CD14-positive monocyte (primary cell): ENCODE measurements around the gene POLR2L. TPM values are rescaled to one million over a fixed set of nuclear protein-coding genes. Genes with fewer than 3 reads are reported as not detected.

Experiments
- DNase-seq, 3 donors: peaks; one replicate each; pipeline ENCODE4 v3.0.0-alpha.2; 2011 to 2022
- H2AFZ ChIP-seq: 2 replicates; pipeline ENCODE4 v1.6.0; 2012; ENCODE audit warnings: mild to moderate bottlenecking, low read depth, low read length, inconsistent platforms; ENCODE audit not compliant: insufficient read depth, poor library complexity, severe bottlenecking
- H3K27ac ChIP-seq, 2 donors: 1 replicate in 1 of 2; 2 replicates in 1 of 2; pipeline ENCODE4 v1.5.1; 2012 to 2013; ENCODE audit warnings: low read length in 2 of 2, control low read depth in 1 of 2, inconsistent platforms in 1 of 2, low read depth in 1 of 2, mild to moderate bottlenecking in 1 of 2
- H3K27me3 ChIP-seq, 2 donors: one replicate each; pipeline versions ENCODE4 v1.6.0 to v1.6.1; 2011 to 2013; ENCODE audit warnings: low read length in 2 of 2; ENCODE audit not compliant: control insufficient read depth in 2 of 2, insufficient read depth in 2 of 2
- H3K36me3 ChIP-seq, 2 donors: replicated peaks in 1 of 2; 1 replicate in 1 of 2; 2 replicates in 1 of 2; pipeline versions ENCODE4 v1.5.1 to v1.6.1; 2012 to 2013; ENCODE audit warnings: low read length in 2 of 2, control low read depth in 1 of 2, inconsistent platforms in 1 of 2, mild to moderate bottlenecking in 1 of 2; ENCODE audit not compliant: insufficient read depth in 2 of 2, control insufficient read depth in 1 of 2
- H3K4me1 ChIP-seq, 2 donors: 1 replicate in 1 of 2; 2 replicates in 1 of 2; pipeline versions ENCODE4 v1.5.1 to v1.6.1; 2012 to 2013; ENCODE audit warnings: low read length in 2 of 2, control low read depth in 1 of 2, inconsistent platforms in 1 of 2, mild to moderate bottlenecking in 1 of 2, moderate library complexity in 1 of 2; ENCODE audit not compliant: insufficient read depth in 2 of 2, control insufficient read depth in 1 of 2
- H3K4me2 ChIP-seq: replicated peaks from 2 replicates; pipeline ENCODE3; 2012; ENCODE audit warnings: low read length, moderate library complexity, mild to moderate bottlenecking; ENCODE audit not compliant: poor library complexity, severe bottlenecking; ENCODE audit errors: extremely low read depth
- H3K4me3 ChIP-seq, 3 experiments: fragments of 200-600 bp in 1 of 3; sonication (generic) in 1 of 3; replicated peaks in 1 of 3; 1 replicate in 2 of 3; 2 replicates in 1 of 3; pipeline ENCODE4 v1.5.1; 2011 to 2013; ENCODE audit warnings: low read length in 3 of 3, mild to moderate bottlenecking in 3 of 3, control low read depth in 2 of 3, low read depth in 2 of 3, inconsistent platforms in 1 of 3, moderate library complexity in 1 of 3
- H3K79me2 ChIP-seq: 2 replicates; pipeline ENCODE4 v1.6.0; 2012; ENCODE audit warnings: mild to moderate bottlenecking, control low read depth, inconsistent platforms, low read length, moderate library complexity; ENCODE audit not compliant: insufficient read depth
- H3K9ac ChIP-seq: 2 replicates; pipeline ENCODE4 v1.6.0; 2017; ENCODE audit warnings: low read length, mild to moderate bottlenecking; ENCODE audit not compliant: insufficient read depth, poor library complexity, severe bottlenecking
- H3K9me3 ChIP-seq, 2 donors: replicated peaks in 1 of 2; 1 replicate in 1 of 2; 2 replicates in 1 of 2; pipeline versions ENCODE4 v1.5.1 to v1.6.1; 2012 to 2013; ENCODE audit warnings: low read length in 2 of 2, control low read depth in 1 of 2; ENCODE audit not compliant: control insufficient read depth in 1 of 2, insufficient read depth in 1 of 2
- H4K20me1 ChIP-seq: 2 replicates; pipeline ENCODE4 v1.6.0; 2012; ENCODE audit warnings: mild to moderate bottlenecking, low read length, control low read depth, moderate library complexity; ENCODE audit not compliant: insufficient read depth
- H3K27ac Mint-ChIP-seq, 7 donors: one replicate each; pipeline ENCODE4 v1.8.0; 2020; ENCODE audit warnings: mild to moderate bottlenecking in 7 of 7, mixed read lengths in 7 of 7, moderate library complexity in 6 of 7, inconsistent platforms in 2 of 7
- H3K27me3 Mint-ChIP-seq, 3 donors: one replicate each; pipeline ENCODE4 v1.8.0; 2021 to 2022; ENCODE audit warnings: low read depth in 3 of 3, mild to moderate bottlenecking in 3 of 3, mixed read lengths in 3 of 3, moderate library complexity in 3 of 3, inconsistent platforms in 1 of 3
- H3K36me3 Mint-ChIP-seq, 2 donors: one replicate each; pipeline ENCODE4 v1.8.0; 2020; ENCODE audit warnings: mixed read lengths in 2 of 2, inconsistent platforms in 1 of 2, mild to moderate bottlenecking in 1 of 2
- H3K4me1 Mint-ChIP-seq: one replicate; pipeline ENCODE4 v1.8.0; 2020; ENCODE audit warnings: mild to moderate bottlenecking, mixed read lengths
- H3K4me3 Mint-ChIP-seq, 2 donors: one replicate each; pipeline ENCODE4 v1.8.0; 2020; ENCODE audit warnings: mild to moderate bottlenecking in 2 of 2, mixed read lengths in 2 of 2, moderate library complexity in 1 of 2
- H3K9me3 Mint-ChIP-seq, 7 donors: one replicate each; pipeline ENCODE4 v1.8.0; 2020 to 2022; ENCODE audit warnings: mixed read lengths in 7 of 7, mild to moderate bottlenecking in 6 of 7, moderate library complexity in 6 of 7, inconsistent platforms in 2 of 7
- WGBS: methylation state at CpG from one replicate; pipeline ENCODE4 v1.1.5; 2013; ENCODE audit warnings: missing lambda C conversion rate; ENCODE audit not compliant: insufficient coverage; 5-methylcytosine and 5-hydroxymethylcytosine counted together
- intact Hi-C, 2 donors: fragments of 100-400 bp; cut with micrococcal nuclease; formaldehyde crosslinking; loops; one replicate each; pipeline versions ENCODE4 v1.15.0 to v1.15.1; 2023
- polyA plus RNA-seq, 3 donors: library from polyadenylated mRNA; depleted of rRNA in 1 of 3; unstranded in 2 of 3; stranded (reverse) in 1 of 3; fragments of 300-500 nt in 2 of 3; fragments of >200 nt in 1 of 3; fragmentation: Illumina TruSeq in 2 of 3; gene quantifications; 1 replicate in 2 of 3; 2 replicates in 1 of 3; pipeline ENCODE4 v1.2.3, GENCODE V29; 2012 to 2021
- TF ChIP-seq, protein P1 (sequence below): fragments of 200-600 bp; IDR thresholded peaks from one replicate; pipeline ENCODE4 v1.8.0; 2022; ENCODE audit warnings: antibody characterized with exemption, mild to moderate bottlenecking

Gene POLR2L
- polyA plus RNA-seq, 3 donors = 93.9 to 133 (median 110) TPM

DNA sequence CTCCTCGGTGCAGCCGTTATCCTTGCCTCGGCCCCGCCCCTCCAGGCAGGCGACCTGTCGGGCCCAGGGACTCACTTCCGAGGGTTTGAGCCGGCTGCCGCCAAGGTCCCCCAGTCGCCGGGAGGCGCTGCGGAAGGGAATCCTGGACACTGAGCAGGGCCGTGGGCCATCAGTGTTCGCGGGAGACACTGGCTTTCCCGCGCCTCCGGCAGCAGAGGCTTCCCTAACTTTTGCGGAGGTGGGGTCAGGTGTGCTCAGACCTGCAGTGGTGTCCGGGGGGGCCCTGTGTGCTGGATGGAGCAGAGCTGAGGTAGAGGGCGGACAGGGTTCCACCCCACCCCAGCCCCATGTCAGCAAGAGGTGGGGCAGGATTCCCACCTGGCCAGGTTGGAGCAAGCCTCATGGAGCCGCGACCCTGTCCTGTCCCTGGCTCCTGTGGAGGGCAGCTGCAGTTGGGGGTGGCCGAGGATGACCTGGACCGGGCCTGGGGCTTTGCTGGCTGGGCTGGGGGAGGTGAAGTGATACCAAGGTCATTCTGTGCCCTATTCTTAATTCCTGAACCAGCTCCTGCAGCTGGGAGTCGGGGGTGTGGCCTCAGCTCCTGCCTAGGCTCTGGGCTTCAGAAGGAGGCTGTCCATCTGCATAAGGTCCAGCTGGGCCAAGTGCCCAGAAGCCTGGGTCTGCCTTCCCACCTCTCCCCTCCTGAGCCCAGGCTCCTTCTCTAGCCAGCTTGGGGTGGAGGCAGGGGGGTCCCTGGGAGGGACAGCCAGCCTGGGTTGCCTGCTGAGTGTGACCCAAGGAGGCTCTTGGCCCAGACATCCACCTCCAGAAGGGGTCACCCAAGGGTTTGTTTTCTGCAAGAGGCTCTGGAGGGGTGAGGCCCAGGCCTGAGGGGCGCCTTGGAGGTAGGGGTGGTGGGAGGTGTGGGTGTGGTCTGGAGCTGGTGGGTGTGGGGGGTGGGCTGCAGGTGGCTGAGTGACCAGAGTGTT lies 8.7 kb upstream of the POLR2L start:
- peaks cover 2 to 6% of the 10 kb centered on the region in 2 donors for H3K36me3 Mint-ChIP-seq
- H2AFZ ChIP-seq = no peak overlapping the region
- no peak overlapping the region for H3K4me3 ChIP-seq
- peaks cover 0 to 3% (median 0%) of the 10 kb centered on the region in 7 donors for H3K9me3 Mint-ChIP-seq
- no peak overlapping the region for H3K9ac ChIP-seq
- no peak overlapping the region for H3K27ac Mint-ChIP-seq
- H3K36me3 ChIP-seq = no peaks in the 10 kb centered on the region
- peaks cover 12 to 35% (median 23%) of the 10 kb centered on the region in 3 donors for H3K27me3 Mint-ChIP-seq
- peaks cover 86% of the 10 kb centered on the region for H4K20me1 ChIP-seq
- H3K4me1 ChIP-seq = peaks cover 12 to 25% of the 10 kb centered on the region in 2 donors
- TF ChIP-seq, protein P1, sequence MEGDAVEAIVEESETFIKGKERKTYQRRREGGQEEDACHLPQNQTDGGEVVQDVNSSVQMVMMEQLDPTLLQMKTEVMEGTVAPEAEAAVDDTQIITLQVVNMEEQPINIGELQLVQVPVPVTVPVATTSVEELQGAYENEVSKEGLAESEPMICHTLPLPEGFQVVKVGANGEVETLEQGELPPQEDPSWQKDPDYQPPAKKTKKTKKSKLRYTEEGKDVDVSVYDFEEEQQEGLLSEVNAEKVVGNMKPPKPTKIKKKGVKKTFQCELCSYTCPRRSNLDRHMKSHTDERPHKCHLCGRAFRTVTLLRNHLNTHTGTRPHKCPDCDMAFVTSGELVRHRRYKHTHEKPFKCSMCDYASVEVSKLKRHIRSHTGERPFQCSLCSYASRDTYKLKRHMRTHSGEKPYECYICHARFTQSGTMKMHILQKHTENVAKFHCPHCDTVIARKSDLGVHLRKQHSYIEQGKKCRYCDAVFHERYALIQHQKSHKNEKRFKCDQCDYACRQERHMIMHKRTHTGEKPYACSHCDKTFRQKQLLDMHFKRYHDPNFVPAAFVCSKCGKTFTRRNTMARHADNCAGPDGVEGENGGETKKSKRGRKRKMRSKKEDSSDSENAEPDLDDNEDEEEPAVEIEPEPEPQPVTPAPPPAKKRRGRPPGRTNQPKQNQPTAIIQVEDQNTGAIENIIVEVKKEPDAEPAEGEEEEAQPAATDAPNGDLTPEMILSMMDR = peak; percentile 9
- H3K4me2 ChIP-seq = no peak overlapping the region
- no peak for DNase-seq
- H3K27ac ChIP-seq = no peak overlapping the region
- 92% methylated on average over 23 of the region's 28 CpGs for WGBS
- no peaks in the 10 kb centered on the region for H3K79me2 ChIP-seq
- H3K27me3 ChIP-seq = peaks cover 6 to 24% of the 10 kb centered on the region in 2 donors
- no peaks in the 10 kb centered on the region for H3K9me3 ChIP-seq
- intact Hi-C loops = no loop called here
- H3K4me3 Mint-ChIP-seq = peak overlapping the region in 1 of 2 donors; percentile 37
- peaks cover 16% of the 10 kb centered on the region for H3K4me1 Mint-ChIP-seq

GRCh38 chr11:849951-850774 lies 7.8 kb upstream of the POLR2L start:
- Histone ChIP-seq H3K36me3 (no peaks in the 10 kb centered on the region), H3K27me3 (peaks cover 6 to 24% of the 10 kb centered on the region in 2 donors), H3K27ac (no peak overlapping the region), H3K79me2 (no peaks in the 10 kb centered on the region), H2AFZ (no peak overlapping the region), H3K4me3 (no peak overlapping the region), H4K20me1 (peaks cover 86% of the 10 kb centered on the region), H3K9ac (no peak overlapping the region), H3K9me3 (no peaks in the 10 kb centered on the region), H3K4me2 (peak overlapping the region; percentile 78), H3K4me1 (peaks cover 16 to 34% of the 10 kb centered on the region in 2 donors)
- intact Hi-C loops = loop anchor here (2.0 to 5.0 kb wide), 4 partner anchors 67 to 201 kb away; partner anchors contain the start of gene AP2A2 (in 1 of the 2)
- Mint-ChIP-seq H3K4me1 (peaks cover 19% of the 10 kb centered on the region), H3K9me3 (peaks cover 0 to 3% (median 0%) of the 10 kb centered on the region in 7 donors), H3K4me3 (peak overlapping the region; percentile 12 to 75), H3K27me3 (peaks cover 12 to 35% (median 26%) of the 10 kb centered on the region in 3 donors), H3K27ac (no peak overlapping the region), H3K36me3 (peaks cover 2 to 6% of the 10 kb centered on the region in 2 donors)
- TF ChIP-seq, protein P1 = no peak
- WGBS = 46% methylated on average over 96 of the region's 97 CpGs
- DNase-seq = no peak
